Ovary (tissue), 9 donors: ENCODE data around the gene SSUH2. TPM values are rescaled to one million over a fixed set of nuclear protein-coding genes. Genes with fewer than 3 reads are reported as not detected.

ENCODE experiments used
- DNase-seq, 5 donors: peaks; one replicate each; pipeline ENCODE4 v3.0.0-alpha.2; 2019 to 2020
- H3K27ac ChIP-seq, 2 donors: fragments of 200-600 bp; one replicate each; pipeline versions ENCODE4 v1.5.1 to v1.8.0; 2019 to 2022
- H3K27me3 ChIP-seq: fragments of 200-600 bp; one replicate; pipeline ENCODE4 v1.8.0; 2022
- H3K36me3 ChIP-seq: fragments of 200-600 bp; sonication (generic); one replicate; pipeline ENCODE4 v1.5.1; 2019
- H3K4me1 ChIP-seq: one replicate; pipeline ENCODE4 v1.8.1; 2013; ENCODE audit warnings: mild to moderate bottlenecking, moderate library complexity; ENCODE audit not compliant: insufficient read depth
- H3K4me3 ChIP-seq: fragments of 200-600 bp; sonication (generic); one replicate; pipeline ENCODE4 v1.5.1; 2017
- H3K9me3 ChIP-seq, 2 donors: fragments of 200-600 bp in 1 of 2; sonication (generic) in 1 of 2; one replicate each; pipeline versions ENCODE4 v1.5.1 to v1.8.1; 2013 to 2019; ENCODE audit warnings: mild to moderate bottlenecking in 1 of 2, moderate library complexity in 1 of 2
- CTCF ChIP-seq, 3 donors: fragments of 450-650 bp in 2 of 3; fragments of 200-600 bp in 1 of 3; IDR thresholded peaks; one replicate each; pipeline versions ENCODE4 v1.5.1 to v1.8.0; 2016 to 2022; ENCODE audit warnings: antibody characterized with exemption in 3 of 3, mild to moderate bottlenecking in 1 of 3
- EP300 ChIP-seq: sonication (generic); formaldehyde crosslinking; IDR thresholded peaks from one replicate; pipeline ENCODE4 v1.6.1; 2017; ENCODE audit warnings: antibody characterized with exemption
- POLR2A ChIP-seq: fragments of 450-650 bp; IDR thresholded peaks from one replicate; pipeline ENCODE4 v1.6.1; 2017; ENCODE audit warnings: antibody characterized with exemption, mild to moderate bottlenecking, moderate library complexity
- WGBS, 3 donors: extraction: QIAGEN DNeasy Blood & Tissue Kit in 1 of 3; methylation state at CpG; one replicate each; pipeline versions ENCODE4 v1.1.5 to v1.1.7; 2013 to 2017; 5-methylcytosine and 5-hydroxymethylcytosine counted together
- intact Hi-C, 4 donors: fragments of 100-400 bp; cut with DNase I; formaldehyde crosslinking; loops; one replicate each; pipeline versions ENCODE4 v1.11.0 to v1.15.1; 2022 to 2023
- polyA plus RNA-seq, 2 donors: library from polyadenylated mRNA; stranded (reverse); fragments of 200-250 nt in 1 of 2; fragments of 350-450 nt in 1 of 2; fragmentation: Illumina TruSeq in 1 of 2; extraction: RNeasy Lipid Tissue Mini Kit (QIAGEN cat#74804) in 1 of 2; gene quantifications; one replicate each; pipeline ENCODE4 v1.2.3, GENCODE V29; 2013 to 2014
- total RNA-seq, 7 donors: library from RNA; depleted of rRNA in 2 of 7; stranded (reverse); fragments of >200 nt in 2 of 7; fragmentation: NEBNext Ultra II Directional in 3 of 7; extraction: Animal tissue kit (Norgen Biotek cat#: 25700) in 3 of 7; gene quantifications; one replicate each; pipeline versions ENCODE4 v1.1.0 to v1.2.4, GENCODE V29; 2016 to 2023
- donor health status: DM: no; HTN: no; CAD: no; lungs with moderate emphysema.
- donor health status: DM: no; HTN: no; CAD: no.
- donor health status: Bipolar disorder and iron deficiency.
- donor health status: DM: yes; HTN: yes; CAD: no.
- donor health status: DM: no; HTN: no; CAD: no.
- donor health status: DM: yes; HTN: yes; CAD: no.

SSUH2 gene
- total and polyA plus RNA-seq, 9 donors, result 0.27 to 1.6 (median 0.63) TPM; not detected in 1

- H3K36me3 ChIP-seq, result no peaks in the 10 kb centered on the region
- H3K9me3 ChIP-seq, result no peaks in the 10 kb centered on the region
- peaks cover 8% of the 10 kb centered on the region for H3K4me1 ChIP-seq
- H3K27ac ChIP-seq, result no peak overlapping the region
- intact Hi-C loops, result loop anchor here in 2 of 4 donors (2.0 to 5.0 kb wide), 2 partner anchors 165 to 166 kb away; no protein-coding TSS in a partner anchor
- TF ChIP-seq POLR2A, result no peak
- WGBS, 3 donors, result 90 to 96% (median 90%) methylated on average over 16 of the region's 16 CpGs
- no peak overlapping the region for H3K4me3 ChIP-seq
- no peak for DNase-seq
- H3K27me3 ChIP-seq, result no peaks in the 10 kb centered on the region
Measured at GRCh38 chr3:8608041-8608790, 36.4 kb downstream of the SSUH2 start.

GRCh38 chr3:8607234-8608040 is 37.2 kb downstream of the SSUH2 start:
- H3K4me1 ChIP-seq, result peaks cover 8% of the 10 kb centered on the region
- 44 to 49% (median 47%) methylated on average over 7 of the region's 7 CpGs for whole genome bisulfite sequencing, 3 donors
- peak; percentile 59 to 76 (median 71) for DNase-seq
- peak; percentile 24 to 87 (median 85) for TF ChIP-seq CTCF (IDR thresholded peaks at IDR 0.05)
- TF ChIP-seq POLR2A, result no peak
- no peak for TF ChIP-seq EP300
- intact Hi-C loops, result loop anchor here in 2 of 4 donors (2.0 to 5.0 kb wide), 2 partner anchors 165 kb away; no protein-coding TSS in a partner anchor
- H3K27me3 ChIP-seq, result no peaks in the 10 kb centered on the region
- H3K36me3 ChIP-seq, result no peaks in the 10 kb centered on the region
- no peaks in the 10 kb centered on the region for H3K9me3 ChIP-seq
- no peak overlapping the region for H3K4me3 ChIP-seq
- H3K27ac ChIP-seq, result no peak overlapping the region

GRCh38 chr3:8606701-8607231 is 37.8 kb downstream of the SSUH2 start:
- Histone ChIP-seq H3K27me3 (no peaks in the 10 kb centered on the region), H3K36me3 (no peaks in the 10 kb centered on the region), H3K4me3 (no peak overlapping the region), H3K9me3 (no peaks in the 10 kb centered on the region), H3K27ac (no peak overlapping the region), H3K4me1 (peaks cover 8% of the 10 kb centered on the region)
- WGBS, 3 donors, result 21 to 24% (median 22%) methylated on average over 7 of the region's 7 CpGs
- no peak for TF ChIP-seq CTCF (IDR thresholded peaks at IDR 0.05)
- TF ChIP-seq POLR2A, result no peak
- no peak for TF ChIP-seq EP300
- intact Hi-C loops, result loop anchor here in 1 of 4 donors (5.0 kb wide), 1 partner anchor 164 kb away; no protein-coding TSS in a partner anchor
- DNase-seq, result no peak

GRCh38 chr3:8604988-8605387 is 39.6 kb downstream of the SSUH2 start:
- no peaks in the 10 kb centered on the region for H3K27me3 ChIP-seq
- intact Hi-C loops, result loop anchor here in 1 of 4 donors (5.0 kb wide), 1 partner anchor 163 kb away; no protein-coding TSS in a partner anchor

More at GRCh38 chr3:8604988-8605387, 39.6 kb downstream of the SSUH2 start:
- H3K4me1 ChIP-seq, result peaks cover 8% of the 10 kb centered on the region
- H3K36me3 ChIP-seq, result no peaks in the 10 kb centered on the region
- H3K4me3 ChIP-seq, result no peak overlapping the region
- no peak for TF ChIP-seq EP300
- TF ChIP-seq POLR2A, result no peak
- no peak for TF ChIP-seq CTCF (IDR thresholded peaks at IDR 0.05)
- no peaks in the 10 kb centered on the region for H3K9me3 ChIP-seq
- H3K27ac ChIP-seq, result no peak overlapping the region
- no peak for DNase-seq
- 95 to 96% (median 95%) methylated on average over 3 of the region's 3 CpGs for WGBS, 3 donors
